Smooth muscle cell (in vitro differentiated cells): ENCODE data around the gene AMBP. TPM values are rescaled to one million over a fixed set of nuclear protein-coding genes. Genes with fewer than 3 reads are reported as not detected.

ENCODE experiments used
- DNase-seq: peaks from one replicate; lab custom pipeline; 2025; ENCODE audit not compliant: unreplicated experiment; lab: John Stamatoyannopoulos, UW
- H2AFZ ChIP-seq: fragments of 200-600 bp; sonication (generic); 2 replicates; pipeline ENCODE4 v1.6.0; 2016; ENCODE audit warnings: antibody characterized with exemption, low read depth, mild to moderate bottlenecking
- H3F3A ChIP-seq: fragments of 200-600 bp; sonication (generic); 2 replicates; pipeline ENCODE4 v1.6.0; 2017; ENCODE audit warnings: antibody characterized with exemption, low read depth
- H3K27ac ChIP-seq: fragments of 200-600 bp; sonication (generic); 2 replicates; pipeline ENCODE4 v1.5.1; 2016; ENCODE audit warnings: low read depth, mild to moderate bottlenecking
- H3K27me3 ChIP-seq: fragments of 200-600 bp; sonication (generic); 2 replicates; pipeline ENCODE4 v1.6.1; 2016; ENCODE audit warnings: low read depth, mild to moderate bottlenecking
- H3K36me3 ChIP-seq: fragments of 200-600 bp; sonication (generic); 2 replicates; pipeline ENCODE4 v1.5.1; 2016; ENCODE audit warnings: low read depth
- H3K4me1 ChIP-seq: fragments of 200-600 bp; sonication (generic); 2 replicates; pipeline ENCODE4 v1.5.1; 2016; ENCODE audit warnings: low read depth
- H3K4me2 ChIP-seq: fragments of 200-600 bp; sonication (generic); 2 replicates; pipeline ENCODE4 v1.6.0; 2016; ENCODE audit warnings: mild to moderate bottlenecking
- H3K4me3 ChIP-seq: fragments of 200-600 bp; sonication (generic); 2 replicates; pipeline ENCODE4 v1.5.1; 2016; ENCODE audit warnings: mild to moderate bottlenecking
- H3K79me2 ChIP-seq: fragments of 200-600 bp; sonication (generic); 2 replicates; pipeline ENCODE4 v1.6.0; 2016; ENCODE audit warnings: low read depth, mild to moderate bottlenecking
- H3K9ac ChIP-seq: fragments of 200-600 bp; sonication (generic); 2 replicates; pipeline ENCODE4 v1.6.0; 2016; ENCODE audit warnings: low read depth
- H3K9me3 ChIP-seq: fragments of 200-600 bp; sonication (generic); replicated peaks from 2 replicates; pipeline ENCODE4 v1.5.1; 2016; ENCODE audit warnings: low read depth
- H4K20me1 ChIP-seq: fragments of 200-600 bp; sonication (generic); 2 replicates; pipeline ENCODE4 v1.6.0; 2016; ENCODE audit warnings: low read depth
- WGBS: methylation state at CpG from one replicate; pipeline ENCODE4 v1.1.7; 2016; ENCODE audit warnings: low lambda C conversion rate; 5-methylcytosine and 5-hydroxymethylcytosine counted together
- polyA plus RNA-seq: library from polyadenylated mRNA; unstranded; fragments of >200 nt; fragmentation: Nextera tagmentation; extraction: Ambion mirVana; gene quantifications from 2 replicates; pipeline ENCODE4 v1.2.1, GENCODE V29; 2016
- total RNA-seq: library from RNA; depleted of rRNA; stranded (reverse); fragments of >200 nt; gene quantifications from 2 replicates; pipeline ENCODE4 v1.2.3, GENCODE V29; 2014
- TF ChIP-seq, protein P1 (sequence below): fragments of 200-600 bp; sonication (generic); IDR thresholded peaks from 2 replicates; pipeline ENCODE4 v1.5.1; 2017; ENCODE audit warnings: borderline replicate concordance, mild to moderate bottlenecking, antibody characterized with exemption; ENCODE audit not compliant: insufficient read depth, poor library complexity, severe bottlenecking

AMBP gene
- total and polyA plus RNA-seq, 2 experiments from 2014 or later: 0.35 TPM; not detected in 1

DNA sequence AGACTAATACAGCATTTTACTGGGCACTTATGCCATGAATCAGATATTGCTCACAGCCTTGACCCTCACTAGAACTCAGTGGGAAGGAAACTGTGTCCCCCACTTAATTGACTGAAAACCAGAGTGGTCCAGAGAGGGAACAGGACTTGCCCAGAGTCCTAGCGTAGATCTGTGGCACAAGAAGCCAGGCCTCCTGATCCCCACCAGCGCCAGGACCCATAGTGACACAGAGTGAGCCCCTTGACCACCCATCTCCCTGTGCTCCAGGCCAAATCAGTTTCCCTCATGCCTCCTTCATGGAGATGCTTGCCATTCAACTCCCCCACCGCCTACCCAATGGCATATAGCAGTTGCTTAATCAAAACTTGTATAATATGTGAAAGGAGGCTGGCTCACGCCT, 12.7 kb upstream of the AMBP start:
- Histone ChIP-seq H3K9ac (no peak overlapping the region), H3K27ac (no peak overlapping the region), H2AFZ (no peak overlapping the region), H3K9me3 (no peaks in the 10 kb centered on the region), H3F3A (no peaks in the 10 kb centered on the region), H3K79me2 (no peaks in the 10 kb centered on the region), H4K20me1 (no peaks in the 10 kb centered on the region), H3K27me3 (peaks cover 3% of the 10 kb centered on the region), H3K4me1 (no peaks in the 10 kb centered on the region), H3K4me2 (no peak overlapping the region), H3K4me3 (no peak overlapping the region), H3K36me3 (no peaks in the 10 kb centered on the region)
- no peak for DNase-seq
- 96% methylated on average over 4 of the region's 4 CpGs for WGBS
- TF ChIP-seq, protein P1, sequence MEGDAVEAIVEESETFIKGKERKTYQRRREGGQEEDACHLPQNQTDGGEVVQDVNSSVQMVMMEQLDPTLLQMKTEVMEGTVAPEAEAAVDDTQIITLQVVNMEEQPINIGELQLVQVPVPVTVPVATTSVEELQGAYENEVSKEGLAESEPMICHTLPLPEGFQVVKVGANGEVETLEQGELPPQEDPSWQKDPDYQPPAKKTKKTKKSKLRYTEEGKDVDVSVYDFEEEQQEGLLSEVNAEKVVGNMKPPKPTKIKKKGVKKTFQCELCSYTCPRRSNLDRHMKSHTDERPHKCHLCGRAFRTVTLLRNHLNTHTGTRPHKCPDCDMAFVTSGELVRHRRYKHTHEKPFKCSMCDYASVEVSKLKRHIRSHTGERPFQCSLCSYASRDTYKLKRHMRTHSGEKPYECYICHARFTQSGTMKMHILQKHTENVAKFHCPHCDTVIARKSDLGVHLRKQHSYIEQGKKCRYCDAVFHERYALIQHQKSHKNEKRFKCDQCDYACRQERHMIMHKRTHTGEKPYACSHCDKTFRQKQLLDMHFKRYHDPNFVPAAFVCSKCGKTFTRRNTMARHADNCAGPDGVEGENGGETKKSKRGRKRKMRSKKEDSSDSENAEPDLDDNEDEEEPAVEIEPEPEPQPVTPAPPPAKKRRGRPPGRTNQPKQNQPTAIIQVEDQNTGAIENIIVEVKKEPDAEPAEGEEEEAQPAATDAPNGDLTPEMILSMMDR: no peak

DNA sequence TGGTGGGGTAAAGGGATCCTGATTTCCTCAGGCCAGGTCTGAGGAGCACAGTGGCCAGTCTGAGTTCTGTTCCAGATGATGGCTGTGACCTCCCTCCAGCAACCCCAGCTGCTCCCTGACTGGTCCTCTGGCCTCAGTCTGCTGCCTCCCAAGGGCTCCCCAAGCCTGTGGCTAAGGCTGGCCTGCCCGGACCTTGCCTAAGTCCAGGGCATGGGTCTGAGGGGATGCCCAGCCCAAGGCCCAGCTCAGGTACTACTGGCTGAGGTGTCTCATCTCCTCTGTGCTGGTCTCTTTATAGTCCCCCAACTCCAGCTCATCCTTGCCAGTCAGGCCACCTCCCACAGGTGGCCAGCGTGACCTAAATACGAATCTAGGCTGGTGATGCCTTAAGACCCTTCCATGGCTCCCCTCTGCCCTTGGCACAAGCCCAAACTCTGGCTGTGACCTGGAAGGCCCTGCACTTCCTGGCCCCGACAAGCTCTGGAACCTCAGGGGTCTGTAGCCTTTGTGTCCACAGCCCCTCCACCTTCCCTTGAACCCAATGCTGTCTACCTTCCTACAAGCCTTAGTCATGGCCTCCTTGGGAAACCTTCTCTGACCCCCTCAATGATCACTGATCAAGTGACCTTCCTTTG, 11.2 kb upstream of the AMBP start:
- TF ChIP-seq, protein P1: no peak
- Histone ChIP-seq H3K27me3 (peaks cover 3% of the 10 kb centered on the region), H3K9me3 (no peaks in the 10 kb centered on the region), H3K36me3 (no peaks in the 10 kb centered on the region), H3K9ac (no peak overlapping the region), H3F3A (no peaks in the 10 kb centered on the region), H3K79me2 (no peaks in the 10 kb centered on the region), H2AFZ (no peak overlapping the region), H4K20me1 (no peaks in the 10 kb centered on the region), H3K4me1 (no peaks in the 10 kb centered on the region), H3K27ac (no peak overlapping the region), H3K4me3 (no peak overlapping the region), H3K4me2 (no peak overlapping the region)
- WGBS: 97% methylated on average over 4 of the region's 4 CpGs
- no peak for DNase-seq

DNA sequence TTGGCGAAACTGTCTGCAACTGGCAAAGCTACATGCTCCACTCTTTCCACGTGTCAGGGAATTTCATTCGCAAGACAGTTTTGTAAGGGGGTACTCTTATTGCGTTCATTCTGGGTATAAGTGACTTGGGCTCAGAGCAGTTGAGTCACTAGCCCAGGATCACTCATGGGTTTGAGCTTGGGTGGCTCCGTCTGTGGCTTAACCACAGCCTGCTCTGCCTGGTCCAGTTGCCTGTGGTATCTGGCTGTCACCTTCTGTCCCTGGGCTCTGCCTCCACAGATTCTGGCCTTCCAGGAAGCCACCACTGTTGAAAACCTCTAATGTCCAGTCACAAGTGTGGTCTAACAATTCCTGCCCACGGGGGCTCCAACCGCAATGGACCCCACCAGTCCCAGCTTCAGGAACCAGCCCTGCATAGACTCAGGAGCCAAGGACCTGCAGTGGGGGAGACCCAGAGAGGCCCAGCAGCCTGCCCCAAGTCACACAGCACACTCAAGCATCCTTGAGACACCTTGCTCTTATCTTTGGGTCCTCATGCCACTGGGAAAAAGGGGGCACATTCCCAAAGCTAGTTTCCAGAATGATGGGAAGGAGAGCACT, 10.6 kb upstream of the AMBP start:
- WGBS: 93% methylated on average over 7 of the region's 7 CpGs

More for the DNA sequence above, 10.6 kb upstream of the AMBP start:
- no peaks in the 10 kb centered on the region for H3K79me2 ChIP-seq
- no peaks in the 10 kb centered on the region for H4K20me1 ChIP-seq
- no peak overlapping the region for H3K4me3 ChIP-seq
- H2AFZ ChIP-seq: no peak overlapping the region
- no peak overlapping the region for H3K4me2 ChIP-seq
- H3K9me3 ChIP-seq: no peaks in the 10 kb centered on the region
- H3K9ac ChIP-seq: no peak overlapping the region
- H3K27me3 ChIP-seq: peaks cover 3% of the 10 kb centered on the region
- no peaks in the 10 kb centered on the region for H3K36me3 ChIP-seq
- no peaks in the 10 kb centered on the region for H3K4me1 ChIP-seq
- TF ChIP-seq, protein P1: no peak
- DNase-seq: no peak
- no peaks in the 10 kb centered on the region for H3F3A ChIP-seq
- no peak overlapping the region for H3K27ac ChIP-seq
